Fibroblast of lung (primary cell): ENCODE results near the gene SDK2. TPM values are rescaled to one million over a fixed set of nuclear protein-coding genes. Genes with fewer than 3 reads are reported as not detected.

Source experiments
- DNase-seq, 2 donors: peaks; one replicate each; pipeline versions ENCODE4 v3.0.0 to v3.0.0-alpha.2; 2010; ENCODE audit warnings: low read depth in 2 of 2
- H2AFZ ChIP-seq: 2 replicates; pipeline ENCODE4 v1.5.1; 2012; ENCODE audit warnings: low read length, control low read depth, inconsistent platforms
- H3K27ac ChIP-seq: 2 replicates; pipeline ENCODE4 v1.5.1; 2011; ENCODE audit warnings: low read length, control low read depth; ENCODE audit not compliant: insufficient read depth
- H3K27me3 ChIP-seq: 2 replicates; pipeline ENCODE4 v1.5.1; 2011; ENCODE audit warnings: mild to moderate bottlenecking, low read length; ENCODE audit not compliant: control insufficient read depth, insufficient read depth
- H3K36me3 ChIP-seq: 2 replicates; pipeline ENCODE4 v1.5.1; 2011; ENCODE audit warnings: low read length; ENCODE audit not compliant: control insufficient read depth, insufficient read depth
- H3K4me1 ChIP-seq: 2 replicates; pipeline ENCODE4 v1.5.1; 2011; ENCODE audit warnings: low read length; ENCODE audit not compliant: control insufficient read depth, insufficient read depth; ENCODE audit errors: extremely low read depth
- H3K4me2 ChIP-seq: 2 replicates; pipeline ENCODE4 v1.5.1; 2011; ENCODE audit warnings: low read length, control low read depth; ENCODE audit not compliant: insufficient read depth; ENCODE audit errors: extremely low read depth
- H3K4me3 ChIP-seq, 4 experiments: fragments of 200-600 bp in 1 of 4; sonication (generic) in 1 of 4; replicated peaks in 1 of 4; 2 replicates each; pipeline ENCODE4 v1.5.1; 2011 to 2016; ENCODE audit warnings: low read length in 4 of 4, low read depth in 3 of 4, mild to moderate bottlenecking in 3 of 4, control low read depth in 2 of 4, inconsistent platforms in 1 of 4, mixed read lengths in 1 of 4; ENCODE audit not compliant: insufficient read depth in 1 of 4; ENCODE audit errors: control extremely low read depth in 1 of 4
- H3K79me2 ChIP-seq: 2 replicates; pipeline ENCODE4 v1.5.1; 2012; ENCODE audit warnings: mild to moderate bottlenecking, low read length, inconsistent platforms; ENCODE audit not compliant: control insufficient read depth, insufficient read depth
- H3K9ac ChIP-seq: 2 replicates; pipeline ENCODE4 v1.5.1; 2011; ENCODE audit warnings: mild to moderate bottlenecking, low read length, control low read depth; ENCODE audit not compliant: insufficient read depth
- H3K9me3 ChIP-seq: 2 replicates; pipeline ENCODE4 v1.5.1; 2012; ENCODE audit warnings: low read depth, low read length; ENCODE audit not compliant: control insufficient read depth, insufficient read depth
- H4K20me1 ChIP-seq: 2 replicates; pipeline ENCODE4 v1.5.1; 2011; ENCODE audit warnings: low read length; ENCODE audit not compliant: control insufficient read depth, insufficient read depth; ENCODE audit errors: extremely low read depth
- CTCF ChIP-seq, 2 donors: IDR thresholded peaks in 1 of 2; conservative IDR thresholded peaks in 1 of 2; 1 replicate in 1 of 2; 2 replicates in 1 of 2; pipeline ENCODE4 v1.5.1; 2011 to 2012; ENCODE audit warnings: low read length in 2 of 2, control low read depth in 1 of 2, inconsistent platforms in 1 of 2, low read depth in 1 of 2, mild to moderate bottlenecking in 1 of 2
- EZH2 ChIP-seq: IDR thresholded peaks from 2 replicates; pipeline ENCODE4 v1.5.1; 2012; ENCODE audit warnings: low read length, control low read depth, mild to moderate bottlenecking; ENCODE audit errors: missing control alignments
- polyA plus RNA-seq, 2 donors: library from polyadenylated mRNA; depleted of rRNA in 1 of 2; stranded (reverse) in 1 of 2; unstranded in 1 of 2; fragments of >200 nt; gene quantifications; 2 replicates each; pipeline ENCODE4 v1.2.1, GENCODE V29; 2011 to 2012; ENCODE audit warnings: missing spikeins in 1 of 2
- total RNA-seq: library from RNA; depleted of rRNA; stranded (reverse); fragments of >200 nt; gene quantifications from 2 replicates; pipeline ENCODE4 v1.2.1, GENCODE V29; 2014

SDK2 gene
- total and polyA plus RNA-seq, 2 donors (not counting 1 experiment from before 2014, with no cell fraction given), result under 0.01 to 0.01 TPM

DNA sequence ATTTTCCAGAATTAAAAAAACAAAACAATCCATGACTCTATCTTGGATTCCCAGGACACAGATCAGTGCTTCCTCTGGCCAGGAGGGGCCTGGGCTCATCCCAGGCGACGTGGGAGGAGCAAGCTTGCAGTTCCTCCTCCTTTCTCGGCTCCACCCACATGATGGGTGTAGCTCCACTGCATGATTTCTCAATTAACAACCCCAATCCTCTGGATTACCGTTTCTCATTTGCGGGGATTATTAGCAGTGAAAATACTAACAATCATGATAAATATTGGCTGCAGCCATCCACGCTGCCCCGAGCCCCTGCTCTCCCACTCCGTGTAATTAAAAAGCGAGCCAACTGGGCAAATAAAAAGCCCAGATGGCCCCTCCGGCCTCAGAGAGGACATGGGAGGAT, 46.4 kb upstream of the SDK2 start:
- Histone ChIP-seq H3K4me3 (no peak overlapping the region), H3K27ac (no peak overlapping the region), H3K9me3 (no peaks in the 10 kb centered on the region), H3K4me1 (no peaks in the 10 kb centered on the region), H3K36me3 (no peaks in the 10 kb centered on the region), H3K9ac (no peak overlapping the region), H2AFZ (no peak overlapping the region), H4K20me1 (no peaks in the 10 kb centered on the region), H3K79me2 (no peaks in the 10 kb centered on the region), H3K27me3 (no peaks in the 10 kb centered on the region), H3K4me2 (no peak overlapping the region)
- DNase-seq, result no peak
- TF ChIP-seq EZH2 (no peak), CTCF (conservative IDR thresholded peaks at IDR 0.05 in 1 of 2, IDR thresholded peaks at IDR 0.05 in 1 of 2; ENCODE audit: low read depth in 1 of 2, low read length in 2 of 2) (no peak)

- Histone ChIP-seq H3K27ac (no peak overlapping the region), H3K4me1 (no peaks in the 10 kb centered on the region), H3K36me3 (no peaks in the 10 kb centered on the region), H3K9me3 (no peaks in the 10 kb centered on the region), H3K79me2 (no peaks in the 10 kb centered on the region), H4K20me1 (no peaks in the 10 kb centered on the region), H3K4me3 (no peak overlapping the region), H3K4me2 (no peak overlapping the region), H2AFZ (no peak overlapping the region), H3K27me3 (no peaks in the 10 kb centered on the region), H3K9ac (no peak overlapping the region)
- TF ChIP-seq CTCF (conservative IDR thresholded peaks at IDR 0.05 in 1 of 2, IDR thresholded peaks at IDR 0.05 in 1 of 2; ENCODE audit: low read depth in 1 of 2, low read length in 2 of 2), result no peak
- TF ChIP-seq EZH2, result no peak
- DNase-seq, result no peak
Observed at GRCh38 chr17:73689596-73690275, 45.5 kb upstream of the SDK2 start.

- H3K9ac ChIP-seq, result no peak overlapping the region
- no peaks in the 10 kb centered on the region for H3K36me3 ChIP-seq
- no peaks in the 10 kb centered on the region for H3K9me3 ChIP-seq
- no peak for TF ChIP-seq CTCF (conservative IDR thresholded peaks at IDR 0.05 in 1 of 2, IDR thresholded peaks at IDR 0.05 in 1 of 2; ENCODE audit: low read depth in 1 of 2, low read length in 2 of 2)
- no peak for TF ChIP-seq EZH2
- H2AFZ ChIP-seq, result no peak overlapping the region
- H3K79me2 ChIP-seq, result no peaks in the 10 kb centered on the region
- no peaks in the 10 kb centered on the region for H4K20me1 ChIP-seq
- no peak overlapping the region for H3K4me2 ChIP-seq
- H3K27ac ChIP-seq, result no peak overlapping the region
- DNase-seq, result no peak
- H3K4me3 ChIP-seq, result no peak overlapping the region
- H3K4me1 ChIP-seq, result no peaks in the 10 kb centered on the region
- no peaks in the 10 kb centered on the region for H3K27me3 ChIP-seq
Observed at GRCh38 chr17:73686961-73687360, 42.7 kb upstream of the SDK2 start.
